Measurements from ENCODE around the gene SVOP.

DNA sequence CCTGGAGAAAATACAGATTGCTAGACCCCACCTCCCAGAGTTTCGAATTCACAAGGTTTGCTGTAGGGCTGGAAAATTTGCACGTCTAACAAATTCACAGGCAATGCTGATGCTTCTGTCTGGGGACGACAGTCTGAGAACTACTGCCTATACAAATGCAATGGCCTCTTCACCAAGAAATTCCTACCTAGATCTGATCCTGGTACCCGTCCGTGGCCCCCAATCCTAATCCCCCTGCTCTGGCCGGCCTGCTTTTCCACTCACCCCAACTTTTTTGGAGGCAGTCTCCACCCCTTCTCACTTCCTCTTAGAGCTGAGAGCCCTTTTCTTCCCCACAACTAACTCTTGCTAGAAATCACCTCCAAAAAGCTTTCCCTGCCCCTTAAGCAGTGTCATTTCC is 160.4 kb downstream of the SVOP start:
- TF ChIP-seq, protein P1, sequence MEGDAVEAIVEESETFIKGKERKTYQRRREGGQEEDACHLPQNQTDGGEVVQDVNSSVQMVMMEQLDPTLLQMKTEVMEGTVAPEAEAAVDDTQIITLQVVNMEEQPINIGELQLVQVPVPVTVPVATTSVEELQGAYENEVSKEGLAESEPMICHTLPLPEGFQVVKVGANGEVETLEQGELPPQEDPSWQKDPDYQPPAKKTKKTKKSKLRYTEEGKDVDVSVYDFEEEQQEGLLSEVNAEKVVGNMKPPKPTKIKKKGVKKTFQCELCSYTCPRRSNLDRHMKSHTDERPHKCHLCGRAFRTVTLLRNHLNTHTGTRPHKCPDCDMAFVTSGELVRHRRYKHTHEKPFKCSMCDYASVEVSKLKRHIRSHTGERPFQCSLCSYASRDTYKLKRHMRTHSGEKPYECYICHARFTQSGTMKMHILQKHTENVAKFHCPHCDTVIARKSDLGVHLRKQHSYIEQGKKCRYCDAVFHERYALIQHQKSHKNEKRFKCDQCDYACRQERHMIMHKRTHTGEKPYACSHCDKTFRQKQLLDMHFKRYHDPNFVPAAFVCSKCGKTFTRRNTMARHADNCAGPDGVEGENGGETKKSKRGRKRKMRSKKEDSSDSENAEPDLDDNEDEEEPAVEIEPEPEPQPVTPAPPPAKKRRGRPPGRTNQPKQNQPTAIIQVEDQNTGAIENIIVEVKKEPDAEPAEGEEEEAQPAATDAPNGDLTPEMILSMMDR (IDR thresholded peaks at IDR 0.05; ENCODE audit: insufficient read depth, low read depth, low read length), result no peak
- TF ChIP-seq EZH2 (IDR thresholded peaks at IDR 0.05; ENCODE audit: insufficient read depth, low read length), result no peak

Measured in astrocyte (in vitro differentiated cells and primary cell).